ENCODE data around the gene RCAN3.

DNA sequence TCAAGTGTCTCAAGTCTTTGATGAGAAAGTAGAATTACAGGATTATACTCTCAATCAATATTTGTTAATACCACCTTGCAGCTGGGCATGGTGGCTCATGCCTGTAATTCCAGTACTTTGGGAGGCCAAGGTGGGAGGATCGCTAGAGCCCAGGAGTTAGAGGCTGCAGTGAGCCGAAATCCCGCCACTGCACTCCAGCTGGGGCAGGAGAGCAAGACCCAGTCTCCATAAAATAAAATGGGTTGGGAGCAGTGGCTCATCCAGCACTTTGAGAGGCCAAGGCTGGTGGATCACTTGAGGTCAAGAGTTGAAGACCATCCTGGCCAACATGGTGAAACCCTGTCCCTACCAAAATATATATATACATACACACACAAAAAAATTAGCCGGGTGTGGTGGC, 52.1 kb downstream of the RCAN3 start:
- TF ChIP-seq, protein P1, sequence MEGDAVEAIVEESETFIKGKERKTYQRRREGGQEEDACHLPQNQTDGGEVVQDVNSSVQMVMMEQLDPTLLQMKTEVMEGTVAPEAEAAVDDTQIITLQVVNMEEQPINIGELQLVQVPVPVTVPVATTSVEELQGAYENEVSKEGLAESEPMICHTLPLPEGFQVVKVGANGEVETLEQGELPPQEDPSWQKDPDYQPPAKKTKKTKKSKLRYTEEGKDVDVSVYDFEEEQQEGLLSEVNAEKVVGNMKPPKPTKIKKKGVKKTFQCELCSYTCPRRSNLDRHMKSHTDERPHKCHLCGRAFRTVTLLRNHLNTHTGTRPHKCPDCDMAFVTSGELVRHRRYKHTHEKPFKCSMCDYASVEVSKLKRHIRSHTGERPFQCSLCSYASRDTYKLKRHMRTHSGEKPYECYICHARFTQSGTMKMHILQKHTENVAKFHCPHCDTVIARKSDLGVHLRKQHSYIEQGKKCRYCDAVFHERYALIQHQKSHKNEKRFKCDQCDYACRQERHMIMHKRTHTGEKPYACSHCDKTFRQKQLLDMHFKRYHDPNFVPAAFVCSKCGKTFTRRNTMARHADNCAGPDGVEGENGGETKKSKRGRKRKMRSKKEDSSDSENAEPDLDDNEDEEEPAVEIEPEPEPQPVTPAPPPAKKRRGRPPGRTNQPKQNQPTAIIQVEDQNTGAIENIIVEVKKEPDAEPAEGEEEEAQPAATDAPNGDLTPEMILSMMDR (IDR thresholded peaks at IDR 0.05): no peak
- no peak for TF ChIP-seq POLR2A (IDR thresholded peaks at IDR 0.05)

Data from Peyer's patch (tissue), 4 donors.